SU-DHL-6 (cell line): ENCODE measurements around the gene ALDOC.

ENCODE experiments used
- EZH2phosphoT487 ChIP-seq: fragments of 200-600 bp; sonication (generic), shearing (Covaris generic); conservative IDR thresholded peaks from 2 replicates; pipeline ENCODE4 v1.6.1; 2018; ENCODE audit warnings: mild to moderate bottlenecking, antibody characterized with exemption, low read length, moderate library complexity, mixed read lengths
- TF ChIP-seq, protein P1 (sequence below): fragments of 200-600 bp; sonication (generic); IDR thresholded peaks from one replicate; pipeline ENCODE4 v1.5.1; 2017; ENCODE audit warnings: antibody characterized with exemption, mild to moderate bottlenecking, low read length, moderate library complexity; ENCODE audit not compliant: insufficient read depth, poor library complexity, severe bottlenecking

DNA sequence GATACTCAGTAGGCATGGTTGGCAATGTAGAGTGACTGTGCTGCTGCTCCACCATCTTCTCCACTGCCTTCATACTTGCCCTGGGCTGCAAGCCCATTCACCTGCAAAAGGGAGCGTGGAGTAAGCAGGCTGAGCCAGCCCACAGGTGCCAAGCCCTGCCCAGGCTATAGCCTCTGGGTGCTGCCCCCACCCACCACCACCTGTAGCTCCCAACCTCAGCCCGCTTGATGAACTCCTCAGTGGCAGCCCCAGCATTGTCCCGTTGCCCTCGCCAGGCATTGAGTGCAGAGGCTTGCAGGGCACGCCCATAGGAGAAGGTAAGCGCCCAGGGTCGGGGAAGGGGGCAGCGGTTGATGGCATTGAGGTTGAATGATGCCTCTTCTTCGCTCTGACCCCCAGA lies 3.2 kb downstream of the ALDOC start:
- no peak for TF ChIP-seq EZH2phosphoT487
- TF ChIP-seq, protein P1, sequence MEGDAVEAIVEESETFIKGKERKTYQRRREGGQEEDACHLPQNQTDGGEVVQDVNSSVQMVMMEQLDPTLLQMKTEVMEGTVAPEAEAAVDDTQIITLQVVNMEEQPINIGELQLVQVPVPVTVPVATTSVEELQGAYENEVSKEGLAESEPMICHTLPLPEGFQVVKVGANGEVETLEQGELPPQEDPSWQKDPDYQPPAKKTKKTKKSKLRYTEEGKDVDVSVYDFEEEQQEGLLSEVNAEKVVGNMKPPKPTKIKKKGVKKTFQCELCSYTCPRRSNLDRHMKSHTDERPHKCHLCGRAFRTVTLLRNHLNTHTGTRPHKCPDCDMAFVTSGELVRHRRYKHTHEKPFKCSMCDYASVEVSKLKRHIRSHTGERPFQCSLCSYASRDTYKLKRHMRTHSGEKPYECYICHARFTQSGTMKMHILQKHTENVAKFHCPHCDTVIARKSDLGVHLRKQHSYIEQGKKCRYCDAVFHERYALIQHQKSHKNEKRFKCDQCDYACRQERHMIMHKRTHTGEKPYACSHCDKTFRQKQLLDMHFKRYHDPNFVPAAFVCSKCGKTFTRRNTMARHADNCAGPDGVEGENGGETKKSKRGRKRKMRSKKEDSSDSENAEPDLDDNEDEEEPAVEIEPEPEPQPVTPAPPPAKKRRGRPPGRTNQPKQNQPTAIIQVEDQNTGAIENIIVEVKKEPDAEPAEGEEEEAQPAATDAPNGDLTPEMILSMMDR = no peak
